ENCODE measurements around the gene DAZ3.
"Not testable (repeated sequence)": the region's sequence is repeated elsewhere in the genome, so short reads cannot be mapped to it uniquely, and the experiment has no call there.

The DAZ3 gene, protein sequence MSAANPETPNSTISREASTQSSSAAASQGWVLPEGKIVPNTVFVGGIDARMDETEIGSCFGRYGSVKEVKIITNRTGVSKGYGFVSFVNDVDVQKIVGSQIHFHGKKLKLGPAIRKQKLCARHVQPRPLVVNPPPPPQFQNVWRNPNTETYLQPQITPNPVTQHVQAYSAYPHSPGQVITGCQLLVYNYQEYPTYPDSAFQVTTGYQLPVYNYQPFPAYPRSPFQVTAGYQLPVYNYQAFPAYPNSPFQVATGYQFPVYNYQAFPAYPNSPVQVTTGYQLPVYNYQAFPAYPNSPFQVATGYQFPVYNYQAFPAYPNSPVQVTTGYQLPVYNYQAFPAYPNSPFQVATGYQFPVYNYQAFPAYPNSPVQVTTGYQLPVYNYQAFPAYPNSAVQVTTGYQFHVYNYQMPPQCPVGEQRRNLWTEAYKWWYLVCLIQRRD

DNA sequence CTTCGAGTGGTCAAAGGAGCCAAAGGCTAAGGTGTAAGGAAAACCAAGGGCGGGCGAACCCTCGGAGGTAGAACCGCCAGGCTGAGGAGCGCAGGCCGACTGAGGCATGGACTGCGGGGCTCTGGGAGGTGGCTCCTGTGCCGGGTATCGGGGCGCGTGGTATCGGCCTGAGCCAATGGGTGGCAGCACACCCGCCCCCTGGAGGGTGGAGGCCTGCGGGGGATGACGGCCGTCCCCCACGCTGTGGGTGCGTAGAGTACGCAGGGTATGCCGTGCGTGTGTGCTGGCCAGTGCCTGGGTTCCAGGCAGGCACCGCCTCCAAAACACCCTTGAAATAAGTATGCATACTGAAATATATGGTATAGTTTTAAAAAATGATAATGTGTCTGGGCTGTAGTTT, at the start of gene DAZ3:
Gene DAZ3, minus strand, starts transcription at position 101 of the 400 bp plus-strand sequence. CDS start 208 bp downstream, outside the sequence.
- DNase-seq (ENCODE audit: low read depth): not testable (repeated sequence)

DNA sequence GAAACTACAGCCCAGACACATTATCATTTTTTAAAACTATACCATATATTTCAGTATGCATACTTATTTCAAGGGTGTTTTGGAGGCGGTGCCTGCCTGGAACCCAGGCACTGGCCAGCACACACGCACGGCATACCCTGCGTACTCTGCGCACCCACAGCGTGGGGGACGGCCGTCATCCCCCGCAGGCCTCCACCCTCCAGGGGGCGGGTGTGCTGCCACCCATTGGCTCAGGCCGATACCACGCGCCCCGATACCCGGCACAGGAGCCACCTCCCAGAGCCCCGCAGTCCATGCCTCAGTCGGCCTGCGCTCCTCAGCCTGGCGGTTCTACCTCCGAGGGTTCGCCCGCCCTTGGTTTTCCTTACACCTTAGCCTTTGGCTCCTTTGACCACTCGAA, 20.4 kb upstream of the DAZ3 start, which contains the start of gene DAZ4:
Gene DAZ4, plus strand, starts transcription at position 301 of the 400 bp plus-strand sequence. CDS start 208 bp downstream, outside the sequence.
- DNase-seq (ENCODE audit: low read depth): not testable (repeated sequence)

DNA sequence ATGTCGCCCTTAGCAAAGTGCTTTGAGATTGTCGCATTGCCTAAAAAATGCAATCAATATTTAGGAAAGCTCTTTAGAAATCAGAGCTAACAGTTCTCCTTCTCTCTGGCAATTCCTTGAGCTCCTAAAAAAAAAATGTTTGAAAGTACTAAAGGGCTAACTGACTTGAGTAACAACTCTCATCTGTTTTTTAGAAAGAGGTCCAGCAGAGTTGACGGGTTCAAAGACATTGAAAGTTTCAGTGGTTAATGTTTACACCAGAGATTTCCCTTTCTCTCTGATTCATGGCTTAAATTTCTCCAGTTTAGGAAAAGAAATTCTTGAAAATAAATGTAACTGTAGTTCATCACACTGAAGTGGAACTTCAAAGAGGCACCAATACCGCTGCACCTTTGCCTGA, 11.9 kb upstream of the DAZ3 start:
- DNase-seq (ENCODE audit: low read depth): not testable (repeated sequence)

DNA sequence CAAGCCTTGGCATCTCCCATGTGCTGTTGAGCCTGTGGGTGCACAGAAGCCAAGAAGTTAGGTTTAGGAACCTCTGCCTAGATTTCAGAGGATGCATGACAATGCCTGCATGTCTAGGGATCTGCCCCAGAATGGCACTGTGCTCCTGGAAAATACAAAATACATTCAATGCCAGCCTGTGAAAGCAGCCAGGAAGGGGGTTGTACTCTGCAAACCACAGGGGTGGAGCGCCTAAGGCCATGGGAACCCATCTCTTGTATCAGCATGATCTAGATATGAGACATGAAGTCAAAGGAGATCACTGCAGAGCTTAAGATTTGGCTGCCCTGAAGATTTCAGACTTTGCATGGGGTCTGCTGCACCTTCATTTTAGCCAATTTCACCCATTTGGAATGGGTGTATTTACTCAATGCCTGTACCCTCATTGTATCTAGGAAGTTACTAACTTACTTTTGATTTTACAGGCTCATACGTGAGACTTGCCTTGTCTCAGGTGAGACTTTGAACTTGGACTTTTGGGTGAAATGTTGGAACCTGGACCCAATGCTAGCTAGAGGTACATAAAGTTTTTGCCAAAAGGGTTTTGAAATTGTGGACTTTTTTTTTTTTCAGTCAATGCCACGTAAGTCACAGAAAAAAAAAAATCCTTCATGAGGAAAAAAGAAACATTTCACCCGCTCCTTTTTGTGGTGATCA, 11.1 kb upstream of the DAZ3 start:
- not testable (repeated sequence) for DNase-seq (ENCODE audit: low read depth)

DNA sequence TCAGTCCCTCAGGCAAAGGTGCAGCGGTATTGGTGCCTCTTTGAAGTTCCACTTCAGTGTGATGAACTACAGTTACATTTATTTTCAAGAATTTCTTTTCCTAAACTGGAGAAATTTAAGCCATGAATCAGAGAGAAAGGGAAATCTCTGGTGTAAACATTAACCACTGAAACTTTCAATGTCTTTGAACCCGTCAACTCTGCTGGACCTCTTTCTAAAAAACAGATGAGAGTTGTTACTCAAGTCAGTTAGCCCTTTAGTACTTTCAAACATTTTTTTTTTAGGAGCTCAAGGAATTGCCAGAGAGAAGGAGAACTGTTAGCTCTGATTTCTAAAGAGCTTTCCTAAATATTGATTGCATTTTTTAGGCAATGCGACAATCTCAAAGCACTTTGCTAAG, 8.6 kb upstream of the DAZ3 start:
- not testable (repeated sequence) for DNase-seq (ENCODE audit: low read depth)
